Stomach smooth muscle (tissue), 2 donors: ENCODE data around the gene ABCA3.
"Not testable (repeated sequence)": the region's sequence is repeated elsewhere in the genome, so short reads cannot be mapped to it uniquely, and the experiment has no call there.

Source experiments
- H3K27ac ChIP-seq: one replicate; pipeline ENCODE4 v1.7.0; 2013; ENCODE audit warnings: mild to moderate bottlenecking, low read length, inconsistent platforms
- H3K27me3 ChIP-seq, 2 donors: one replicate each; pipeline ENCODE4 v1.7.0; 2013; ENCODE audit warnings: low read length in 2 of 2; ENCODE audit not compliant: insufficient read depth in 2 of 2, control insufficient read depth in 1 of 2
- H3K36me3 ChIP-seq, 2 donors: one replicate each; pipeline ENCODE4 v1.7.0; 2013; ENCODE audit warnings: low read length in 2 of 2; ENCODE audit not compliant: control insufficient read depth in 2 of 2, insufficient read depth in 2 of 2
- H3K4me1 ChIP-seq: one replicate; pipeline ENCODE4 v1.7.0; 2013; ENCODE audit warnings: low read length; ENCODE audit not compliant: control insufficient read depth, insufficient read depth
- H3K4me3 ChIP-seq, 2 donors: one replicate each; pipeline ENCODE4 v1.7.0; 2013; ENCODE audit warnings: low read length in 2 of 2
- H3K9ac ChIP-seq, 2 donors: one replicate each; pipeline ENCODE4 v1.7.0; 2013; ENCODE audit warnings: low read length in 2 of 2, mild to moderate bottlenecking in 1 of 2
- H3K9me3 ChIP-seq, 2 donors: one replicate each; pipeline ENCODE4 v1.7.0; 2013; ENCODE audit warnings: low read length in 2 of 2; ENCODE audit not compliant: control insufficient read depth in 2 of 2
- donor health status: healthy.
- donor health status: Pancreatic carcinoma.

Gene ABCA3

GRCh38 chr16:2340564-2341455 is at the start of gene ABCA3:
ABCA3 (minus strand) TSS chr16:2340728; CDS start chr16:2326466, 14,262 bp downstream.
- H3K36me3 ChIP-seq: no peaks in the 10 kb centered on the region
- no peaks in the 10 kb centered on the region for H3K27me3 ChIP-seq
- peak within 1 kb of the TSS; percentile 36 to 58 for H3K9ac ChIP-seq
- peak within 1 kb of the TSS; percentile 79 to 85 for H3K4me3 ChIP-seq
- H3K4me1 ChIP-seq: peaks cover 22% of the 10 kb centered on the region
- no peaks in the 10 kb centered on the region for H3K9me3 ChIP-seq
- peak within 1 kb of the TSS; percentile 37 for H3K27ac ChIP-seq

GRCh38 chr16:2388875-2389433 is 48.4 kb upstream of the ABCA3 start:
- no peaks in the 10 kb centered on the region for H3K4me1 ChIP-seq
- H3K9ac ChIP-seq: no peak overlapping the region
- no peaks in the 10 kb centered on the region for H3K36me3 ChIP-seq
- peaks cover 0 to 3% of the 10 kb centered on the region in 2 donors for H3K9me3 ChIP-seq
- no peak overlapping the region for H3K27ac ChIP-seq
- no peaks in the 10 kb centered on the region for H3K27me3 ChIP-seq
- H3K4me3 ChIP-seq: no peak overlapping the region

GRCh38 chr16:2388139-2388874 is 47.8 kb upstream of the ABCA3 start:
- H3K27ac ChIP-seq: no peak overlapping the region
- no peaks in the 10 kb centered on the region for H3K36me3 ChIP-seq
- no peak overlapping the region for H3K4me3 ChIP-seq
- H3K9me3 ChIP-seq: peaks cover 0 to 3% of the 10 kb centered on the region in 2 donors
- H3K9ac ChIP-seq: no peak overlapping the region
- no peaks in the 10 kb centered on the region for H3K27me3 ChIP-seq
- no peaks in the 10 kb centered on the region for H3K4me1 ChIP-seq

- H3K36me3 ChIP-seq: no peaks in the 10 kb centered on the region
- no peak overlapping the region for H3K27ac ChIP-seq
- H3K27me3 ChIP-seq: no peaks in the 10 kb centered on the region
- no peaks in the 10 kb centered on the region for H3K4me1 ChIP-seq
- no peak overlapping the region for H3K9ac ChIP-seq
- peaks cover 0 to 3% of the 10 kb centered on the region in 2 donors for H3K9me3 ChIP-seq
- H3K4me3 ChIP-seq: no peak overlapping the region
These were observed 46.5 kb upstream of the ABCA3 start for GRCh38 chr16:2386990-2387389.

- H3K27me3 ChIP-seq, H3K4me1 ChIP-seq, H3K9me3 ChIP-seq, H3K9ac ChIP-seq, H3K27ac ChIP-seq, H3K36me3 ChIP-seq, H3K4me3 ChIP-seq: not testable (repeated sequence)
These were observed 45.5 kb upstream of the ABCA3 start for GRCh38 chr16:2385982-2386381.

GRCh38 chr16:2385190-2385836 is 44.8 kb upstream of the ABCA3 start:
- H3K9me3 ChIP-seq: peaks cover 0 to 3% of the 10 kb centered on the region in 2 donors
- no peaks in the 10 kb centered on the region for H3K4me1 ChIP-seq
- no peak overlapping the region for H3K4me3 ChIP-seq
- H3K27me3 ChIP-seq: no peaks in the 10 kb centered on the region
- no peaks in the 10 kb centered on the region for H3K36me3 ChIP-seq
- H3K9ac ChIP-seq: no peak overlapping the region
- no peak overlapping the region for H3K27ac ChIP-seq

GRCh38 chr16:2384426-2384825 is 43.9 kb upstream of the ABCA3 start:
- H3K4me1 ChIP-seq: no peaks in the 10 kb centered on the region
- H3K27me3 ChIP-seq: no peaks in the 10 kb centered on the region
- H3K9me3 ChIP-seq: peaks cover 0 to 3% of the 10 kb centered on the region in 2 donors
- no peaks in the 10 kb centered on the region for H3K36me3 ChIP-seq
- H3K9ac ChIP-seq: no peak overlapping the region
- no peak overlapping the region for H3K4me3 ChIP-seq
- no peak overlapping the region for H3K27ac ChIP-seq

- no peak overlapping the region for H3K4me3 ChIP-seq
- H3K27me3 ChIP-seq: no peaks in the 10 kb centered on the region
- H3K27ac ChIP-seq: no peak overlapping the region
- H3K36me3 ChIP-seq: no peaks in the 10 kb centered on the region
- H3K9ac ChIP-seq: no peak overlapping the region
- peaks cover 0 to under 1% of the 10 kb centered on the region in 2 donors for H3K9me3 ChIP-seq
- H3K4me1 ChIP-seq: no peaks in the 10 kb centered on the region
These were observed 43.0 kb upstream of the ABCA3 start for GRCh38 chr16:2383501-2383900.

- Histone ChIP-seq H3K27me3 (no peaks in the 10 kb centered on the region), H3K36me3 (no peaks in the 10 kb centered on the region), H3K9me3 (no peaks in the 10 kb centered on the region), H3K27ac (no peak overlapping the region), H3K4me3 (no peak overlapping the region), H3K4me1 (no peaks in the 10 kb centered on the region), H3K9ac (no peak overlapping the region)
These were observed 34.1 kb upstream of the ABCA3 start for GRCh38 chr16:2374644-2375043.

GRCh38 chr16:2373176-2373575 is 32.6 kb upstream of the ABCA3 start:
- H3K9me3 ChIP-seq: no peaks in the 10 kb centered on the region
- H3K36me3 ChIP-seq: no peaks in the 10 kb centered on the region
- no peak overlapping the region for H3K4me3 ChIP-seq
- H3K27me3 ChIP-seq: no peaks in the 10 kb centered on the region
- no peak overlapping the region for H3K27ac ChIP-seq
- H3K9ac ChIP-seq: no peak overlapping the region
- no peaks in the 10 kb centered on the region for H3K4me1 ChIP-seq
